GM23338 (cell line): ENCODE results near the gene NT5M. TPM values are rescaled to one million over a fixed set of nuclear protein-coding genes. Genes with fewer than 3 reads are reported as not detected.

Experiments
- ATAC-seq: fragments of 200-7000 bp; cut with Tn5 transposase; 3 replicates; pipeline ENCODE4 v1.9.1; 2020
- DNase-seq: peaks from one replicate; pipeline ENCODE4 v3.0.0-alpha.2; 2015; ENCODE audit warnings: low spot score
- H2AFZ ChIP-seq: fragments of 200-600 bp; sonication (generic); 2 replicates; pipeline ENCODE4 v1.8.0; 2016; ENCODE audit warnings: antibody characterized with exemption, mild to moderate bottlenecking, moderate library complexity
- H3F3A ChIP-seq: fragments of 200-600 bp; sonication (generic); replicated peaks from 2 replicates; pipeline ENCODE4 v1.8.0; 2017; ENCODE audit warnings: antibody characterized with exemption, mixed run types, low read depth
- H3K27ac ChIP-seq: fragments of 200-600 bp; sonication (generic); 2 replicates; pipeline ENCODE4 v1.6.1; 2016; ENCODE audit warnings: low read depth
- H3K27me3 ChIP-seq: fragments of 200-600 bp; sonication (generic); 2 replicates; pipeline ENCODE4 v1.8.0; 2016; ENCODE audit warnings: mild to moderate bottlenecking, mixed run types, moderate library complexity; ENCODE audit not compliant: insufficient read depth
- H3K36me3 ChIP-seq: fragments of 200-600 bp; sonication (generic); 2 replicates; pipeline ENCODE4 v1.8.0; 2016; ENCODE audit warnings: mild to moderate bottlenecking; ENCODE audit not compliant: insufficient read depth
- H3K4me1 ChIP-seq: fragments of 200-600 bp; sonication (generic); 2 replicates; pipeline ENCODE4 v1.8.0; 2016; ENCODE audit warnings: mild to moderate bottlenecking, moderate library complexity; ENCODE audit not compliant: insufficient read depth
- H3K4me2 ChIP-seq: fragments of 200-600 bp; sonication (generic); 2 replicates; pipeline ENCODE4 v1.7.1; 2017; ENCODE audit warnings: mixed run types
- H3K4me3 ChIP-seq: fragments of 200-600 bp; sonication (generic); 2 replicates; pipeline ENCODE4 v1.6.1; 2016; ENCODE audit warnings: mixed run types
- H3K79me2 ChIP-seq: fragments of 200-600 bp; sonication (generic); replicated peaks from 2 replicates; pipeline ENCODE4 v1.8.0; 2017; ENCODE audit warnings: mild to moderate bottlenecking; ENCODE audit not compliant: insufficient read depth
- H3K9me2 ChIP-seq: fragments of 200-600 bp; sonication (generic); 2 replicates; pipeline ENCODE4 v1.8.0; 2017; ENCODE audit not compliant: insufficient read depth
- H4K20me1 ChIP-seq: fragments of 200-600 bp; sonication (generic); replicated peaks from 2 replicates; pipeline ENCODE4 v1.8.0; 2017; ENCODE audit warnings: mild to moderate bottlenecking; ENCODE audit not compliant: insufficient read depth
- H3K27ac Mint-ChIP-seq: 2 replicates; pipeline ENCODE4 v1.8.0; 2020; ENCODE audit warnings: inconsistent platforms, mild to moderate bottlenecking, moderate library complexity, mixed read lengths
- H3K27me3 Mint-ChIP-seq: 3 replicates; pipeline ENCODE4 v1.8.0; 2022; ENCODE audit warnings: low read depth, mild to moderate bottlenecking, moderate library complexity, mixed read lengths, inconsistent platforms; ENCODE audit not compliant: insufficient read depth, poor library complexity
- H3K36me3 Mint-ChIP-seq: 3 replicates; pipeline ENCODE4 v1.8.0; 2021; ENCODE audit warnings: low read depth, mild to moderate bottlenecking, inconsistent platforms, moderate library complexity, mixed read lengths
- H3K4me1 Mint-ChIP-seq: 3 replicates; pipeline ENCODE4 v1.8.0; 2020; ENCODE audit warnings: mild to moderate bottlenecking, inconsistent platforms, mixed read lengths
- H3K4me3 Mint-ChIP-seq: 3 replicates; pipeline ENCODE4 v1.8.0; 2021; ENCODE audit warnings: moderate library complexity, mild to moderate bottlenecking, inconsistent platforms, mixed read lengths
- H3K9me3 Mint-ChIP-seq: 3 replicates; pipeline ENCODE4 v1.8.0; 2020; ENCODE audit warnings: moderate library complexity, mild to moderate bottlenecking, inconsistent platforms, mixed read lengths
- CREB1 ChIP-seq: fragments of 250-450 bp; sonication (Bioruptor Pico); IDR thresholded peaks from 2 replicates; pipeline ENCODE4 v1.5.0; 2020; ENCODE audit warnings: low read depth, mild to moderate bottlenecking, moderate library complexity
- POLR2AphosphoS5 ChIP-seq: IDR thresholded peaks from 2 replicates; pipeline ENCODE4 v1.6.1; 2016; ENCODE audit warnings: antibody characterized with exemption, low read depth
- REST ChIP-seq: IDR thresholded peaks from one replicate; pipeline ENCODE4 v1.6.1; 2018; ENCODE audit warnings: antibody characterized with exemption; ENCODE audit not compliant: unreplicated experiment
- polyA plus RNA-seq: library from polyadenylated mRNA; unstranded; fragments of >200 nt; fragmentation: Nextera tagmentation; extraction: Ambion mirVana; gene quantifications from 2 replicates; pipeline ENCODE4 v1.2.1, GENCODE V29; 2016
- total RNA-seq: library from RNA; depleted of rRNA; stranded (reverse); fragments of >200 nt; shearing (Covaris generic); gene quantifications from 2 replicates; pipeline ENCODE4 v1.2.3, GENCODE V29; 2014
- TF ChIP-seq, protein P1 (sequence below): fragments of 250-450 bp; sonication (Bioruptor Pico); IDR thresholded peaks from 2 replicates; pipeline ENCODE4 v1.5.0; 2020; ENCODE audit warnings: mild to moderate bottlenecking, moderate library complexity

Gene NT5M
- total and polyA plus RNA-seq, 2 experiments from 2014 or later: 6.0 to 10.6 TPM

GRCh38 chr17:17350491-17351355 is 47.5 kb downstream of the NT5M start (continued):
- TF ChIP-seq, protein P1, sequence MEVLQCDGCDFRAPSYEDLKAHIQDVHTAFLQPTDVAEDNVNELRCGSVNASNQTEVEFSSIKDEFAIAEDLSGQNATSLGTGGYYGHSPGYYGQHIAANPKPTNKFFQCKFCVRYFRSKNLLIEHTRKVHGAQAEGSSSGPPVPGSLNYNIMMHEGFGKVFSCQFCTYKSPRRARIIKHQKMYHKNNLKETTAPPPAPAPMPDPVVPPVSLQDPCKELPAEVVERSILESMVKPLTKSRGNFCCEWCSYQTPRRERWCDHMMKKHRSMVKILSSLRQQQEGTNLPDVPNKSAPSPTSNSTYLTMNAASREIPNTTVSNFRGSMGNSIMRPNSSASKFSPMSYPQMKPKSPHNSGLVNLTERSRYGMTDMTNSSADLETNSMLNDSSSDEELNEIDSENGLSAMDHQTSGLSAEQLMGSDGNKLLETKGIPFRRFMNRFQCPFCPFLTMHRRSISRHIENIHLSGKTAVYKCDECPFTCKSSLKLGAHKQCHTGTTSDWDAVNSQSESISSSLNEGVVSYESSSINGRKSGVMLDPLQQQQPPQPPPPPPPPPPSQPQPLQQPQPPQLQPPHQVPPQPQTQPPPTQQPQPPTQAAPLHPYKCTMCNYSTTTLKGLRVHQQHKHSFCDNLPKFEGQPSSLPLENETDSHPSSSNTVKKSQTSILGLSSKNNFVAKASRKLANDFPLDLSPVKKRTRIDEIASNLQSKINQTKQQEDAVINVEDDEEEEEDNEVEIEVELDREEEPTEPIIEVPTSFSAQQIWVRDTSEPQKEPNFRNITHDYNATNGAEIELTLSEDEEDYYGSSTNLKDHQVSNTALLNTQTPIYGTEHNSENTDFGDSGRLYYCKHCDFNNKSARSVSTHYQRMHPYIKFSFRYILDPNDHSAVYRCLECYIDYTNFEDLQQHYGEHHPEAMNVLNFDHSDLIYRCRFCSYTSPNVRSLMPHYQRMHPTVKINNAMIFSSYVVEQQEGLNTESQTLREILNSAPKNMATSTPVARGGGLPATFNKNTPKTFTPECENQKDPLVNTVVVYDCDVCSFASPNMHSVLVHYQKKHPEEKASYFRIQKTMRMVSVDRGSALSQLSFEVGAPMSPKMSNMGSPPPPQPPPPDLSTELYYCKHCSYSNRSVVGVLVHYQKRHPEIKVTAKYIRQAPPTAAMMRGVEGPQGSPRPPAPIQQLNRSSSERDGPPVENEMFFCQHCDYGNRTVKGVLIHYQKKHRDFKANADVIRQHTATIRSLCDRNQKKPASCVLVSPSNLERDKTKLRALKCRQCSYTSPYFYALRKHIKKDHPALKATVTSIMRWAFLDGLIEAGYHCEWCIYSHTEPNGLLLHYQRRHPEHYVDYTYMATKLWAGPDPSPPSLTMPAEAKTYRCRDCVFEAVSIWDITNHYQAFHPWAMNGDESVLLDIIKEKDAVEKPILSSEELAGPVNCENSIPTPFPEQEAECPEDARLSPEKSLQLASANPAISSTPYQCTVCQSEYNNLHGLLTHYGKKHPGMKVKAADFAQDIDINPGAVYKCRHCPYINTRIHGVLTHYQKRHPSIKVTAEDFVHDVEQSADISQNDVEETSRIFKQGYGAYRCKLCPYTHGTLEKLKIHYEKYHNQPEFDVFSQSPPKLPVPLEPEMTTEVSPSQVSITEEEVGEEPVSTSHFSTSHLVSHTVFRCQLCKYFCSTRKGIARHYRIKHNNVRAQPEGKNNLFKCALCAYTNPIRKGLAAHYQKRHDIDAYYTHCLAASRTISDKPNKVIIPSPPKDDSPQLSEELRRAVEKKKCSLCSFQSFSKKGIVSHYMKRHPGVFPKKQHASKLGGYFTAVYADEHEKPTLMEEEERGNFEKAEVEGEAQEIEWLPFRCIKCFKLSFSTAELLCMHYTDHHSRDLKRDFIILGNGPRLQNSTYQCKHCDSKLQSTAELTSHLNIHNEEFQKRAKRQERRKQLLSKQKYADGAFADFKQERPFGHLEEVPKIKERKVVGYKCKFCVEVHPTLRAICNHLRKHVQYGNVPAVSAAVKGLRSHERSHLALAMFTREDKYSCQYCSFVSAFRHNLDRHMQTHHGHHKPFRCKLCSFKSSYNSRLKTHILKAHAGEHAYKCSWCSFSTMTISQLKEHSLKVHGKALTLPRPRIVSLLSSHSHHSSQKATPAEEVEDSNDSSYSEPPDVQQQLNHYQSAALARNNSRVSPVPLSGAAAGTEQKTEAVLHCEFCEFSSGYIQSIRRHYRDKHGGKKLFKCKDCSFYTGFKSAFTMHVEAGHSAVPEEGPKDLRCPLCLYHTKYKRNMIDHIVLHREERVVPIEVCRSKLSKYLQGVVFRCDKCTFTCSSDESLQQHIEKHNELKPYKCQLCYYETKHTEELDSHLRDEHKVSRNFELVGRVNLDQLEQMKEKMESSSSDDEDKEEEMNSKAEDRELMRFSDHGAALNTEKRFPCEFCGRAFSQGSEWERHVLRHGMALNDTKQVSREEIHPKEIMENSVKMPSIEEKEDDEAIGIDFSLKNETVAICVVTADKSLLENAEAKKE (CRISPR knock-in tag): no peak
- no peak for TF ChIP-seq REST
- no peak for TF ChIP-seq POLR2AphosphoS5

DNA sequence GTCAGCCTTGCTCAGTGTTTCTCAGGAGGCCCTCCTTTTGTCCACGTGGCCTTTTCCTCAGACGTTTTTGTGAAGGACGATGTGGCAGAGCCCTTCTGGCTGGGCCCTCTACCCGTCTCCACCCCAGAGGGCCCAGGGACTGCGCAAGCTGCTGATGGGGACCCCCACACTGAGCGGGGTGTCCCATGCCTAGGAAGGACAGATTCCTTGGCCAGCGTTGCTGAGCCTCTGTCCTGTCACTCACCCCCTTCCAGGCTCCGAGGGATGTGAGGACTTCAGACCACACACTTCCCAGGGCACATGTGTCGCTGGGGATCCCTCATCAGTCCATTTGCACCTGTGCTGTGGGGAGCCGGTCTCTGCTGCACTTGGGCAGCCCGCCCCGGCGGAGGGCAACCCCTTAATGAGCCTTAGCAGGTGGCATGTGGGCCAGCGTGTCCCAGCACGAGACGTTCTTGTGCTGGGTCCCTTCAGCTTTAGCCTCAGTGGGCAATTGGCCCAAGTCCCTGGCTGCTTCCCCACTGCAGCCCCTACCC is 48.3 kb downstream of the NT5M start:
- no peak overlapping the region for H2AFZ ChIP-seq
- no peaks in the 10 kb centered on the region for H3K9me2 ChIP-seq
- H3F3A ChIP-seq: no peaks in the 10 kb centered on the region
- no peaks in the 10 kb centered on the region for H3K27me3 ChIP-seq
- no peaks in the 10 kb centered on the region for H3K36me3 Mint-ChIP-seq
- H3K4me3 ChIP-seq: no peak overlapping the region
- no peaks in the 10 kb centered on the region for H3K79me2 ChIP-seq
- no peaks in the 10 kb centered on the region for H4K20me1 ChIP-seq
- ATAC-seq (no peak), DNase-seq (no peak)
- H3K27ac ChIP-seq: no peak overlapping the region
- H3K27me3 Mint-ChIP-seq: peaks cover 20% of the 10 kb centered on the region
- H3K4me3 Mint-ChIP-seq: no peak overlapping the region
- no peak overlapping the region for H3K27ac Mint-ChIP-seq
- H3K4me1 Mint-ChIP-seq: peaks cover 11% of the 10 kb centered on the region
- H3K4me2 ChIP-seq: no peak overlapping the region
- H3K36me3 ChIP-seq: no peaks in the 10 kb centered on the region
- H3K9me3 Mint-ChIP-seq: no peaks in the 10 kb centered on the region
- H3K4me1 ChIP-seq: peaks cover 5% of the 10 kb centered on the region; the same call in 1 of the 2 replicates
- no peak for TF ChIP-seq CREB1 (CRISPR knock-in tag)
